ENCODE results near the gene CMTR1. TPM values are rescaled to one million over a fixed set of nuclear protein-coding genes. Genes with fewer than 3 reads are reported as not detected.

Gene CMTR1
- polyA plus RNA-seq, 1 of the 3 experiments (the other 2 are of a cell fraction): 19.8 TPM

DNA sequence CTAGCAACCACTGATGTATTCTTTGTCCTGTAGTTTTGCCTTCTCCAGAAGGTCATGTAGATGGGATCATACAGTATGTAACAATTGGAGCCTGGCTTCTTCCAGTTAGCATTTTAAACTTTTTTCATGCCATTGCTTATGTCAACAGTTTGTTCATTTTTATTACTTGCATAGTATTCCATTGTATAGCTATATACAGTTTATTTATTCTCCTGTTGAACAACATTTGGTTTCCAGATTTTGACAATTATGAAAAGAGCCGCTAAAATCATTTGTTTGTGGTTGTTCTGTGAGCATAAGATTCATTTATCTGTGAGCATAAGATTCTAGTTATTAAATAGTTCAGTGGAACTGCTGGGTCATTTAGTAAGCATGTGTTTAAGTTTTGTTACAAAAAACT, 23.5 kb upstream of the CMTR1 start (continued):
- TF ChIP-seq, protein P1, sequence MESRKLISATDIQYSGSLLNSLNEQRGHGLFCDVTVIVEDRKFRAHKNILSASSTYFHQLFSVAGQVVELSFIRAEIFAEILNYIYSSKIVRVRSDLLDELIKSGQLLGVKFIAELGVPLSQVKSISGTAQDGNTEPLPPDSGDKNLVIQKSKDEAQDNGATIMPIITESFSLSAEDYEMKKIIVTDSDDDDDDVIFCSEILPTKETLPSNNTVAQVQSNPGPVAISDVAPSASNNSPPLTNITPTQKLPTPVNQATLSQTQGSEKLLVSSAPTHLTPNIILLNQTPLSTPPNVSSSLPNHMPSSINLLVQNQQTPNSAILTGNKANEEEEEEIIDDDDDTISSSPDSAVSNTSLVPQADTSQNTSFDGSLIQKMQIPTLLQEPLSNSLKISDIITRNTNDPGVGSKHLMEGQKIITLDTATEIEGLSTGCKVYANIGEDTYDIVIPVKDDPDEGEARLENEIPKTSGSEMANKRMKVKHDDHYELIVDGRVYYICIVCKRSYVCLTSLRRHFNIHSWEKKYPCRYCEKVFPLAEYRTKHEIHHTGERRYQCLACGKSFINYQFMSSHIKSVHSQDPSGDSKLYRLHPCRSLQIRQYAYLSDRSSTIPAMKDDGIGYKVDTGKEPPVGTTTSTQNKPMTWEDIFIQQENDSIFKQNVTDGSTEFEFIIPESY (IDR thresholded peaks at IDR 0.05; ENCODE audit: borderline replicate concordance, low read depth): no peak
- TF ChIP-seq POLR2AphosphoS5 (IDR thresholded peaks at IDR 0.05; ENCODE audit: low read depth, low read length): no peak
- TF ChIP-seq, protein P2, sequence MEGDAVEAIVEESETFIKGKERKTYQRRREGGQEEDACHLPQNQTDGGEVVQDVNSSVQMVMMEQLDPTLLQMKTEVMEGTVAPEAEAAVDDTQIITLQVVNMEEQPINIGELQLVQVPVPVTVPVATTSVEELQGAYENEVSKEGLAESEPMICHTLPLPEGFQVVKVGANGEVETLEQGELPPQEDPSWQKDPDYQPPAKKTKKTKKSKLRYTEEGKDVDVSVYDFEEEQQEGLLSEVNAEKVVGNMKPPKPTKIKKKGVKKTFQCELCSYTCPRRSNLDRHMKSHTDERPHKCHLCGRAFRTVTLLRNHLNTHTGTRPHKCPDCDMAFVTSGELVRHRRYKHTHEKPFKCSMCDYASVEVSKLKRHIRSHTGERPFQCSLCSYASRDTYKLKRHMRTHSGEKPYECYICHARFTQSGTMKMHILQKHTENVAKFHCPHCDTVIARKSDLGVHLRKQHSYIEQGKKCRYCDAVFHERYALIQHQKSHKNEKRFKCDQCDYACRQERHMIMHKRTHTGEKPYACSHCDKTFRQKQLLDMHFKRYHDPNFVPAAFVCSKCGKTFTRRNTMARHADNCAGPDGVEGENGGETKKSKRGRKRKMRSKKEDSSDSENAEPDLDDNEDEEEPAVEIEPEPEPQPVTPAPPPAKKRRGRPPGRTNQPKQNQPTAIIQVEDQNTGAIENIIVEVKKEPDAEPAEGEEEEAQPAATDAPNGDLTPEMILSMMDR (IDR thresholded peaks at IDR 0.05): no peak
- TF ChIP-seq NRF1 (IDR thresholded peaks at IDR 0.05; ENCODE audit: low read depth, low read length): no peak
- no peak for TF ChIP-seq JUND (IDR thresholded peaks at IDR 0.05)

DNA sequence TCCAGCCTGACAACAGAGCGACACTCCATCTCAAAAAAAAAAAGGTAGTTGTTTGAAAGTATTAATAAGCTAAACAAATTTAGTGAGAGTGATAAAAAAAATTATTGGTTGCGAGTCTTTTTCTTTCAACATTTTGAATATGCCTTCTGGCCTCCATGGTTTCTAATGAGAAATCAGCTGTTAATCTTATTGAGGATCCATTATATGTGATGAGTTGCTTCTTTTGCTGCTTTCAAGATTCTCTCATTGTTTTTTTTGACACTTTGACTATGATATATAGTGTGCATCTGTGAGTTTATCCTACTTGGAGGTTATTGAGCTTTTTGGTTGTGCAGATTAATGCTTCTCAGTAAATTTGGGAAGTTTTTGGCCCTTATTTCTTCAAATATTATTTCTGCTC, 15.6 kb upstream of the CMTR1 start:
- Histone ChIP-seq H4K20me1 (ENCODE audit: insufficient read depth) (no peaks in the 10 kb centered on the region), H3K4me2 (no peak overlapping the region), H3K9me3 (no peaks in the 10 kb centered on the region), H3F3A (replicated peaks; ENCODE audit: insufficient read depth) (no peaks in the 10 kb centered on the region), H3K4me1 (ENCODE audit: control insufficient read depth in 1 of 2, insufficient read depth in 2 of 2, low read depth in 1 of 2, low read length in 1 of 2) (no peaks in the 10 kb centered on the region), H3K4me3 (ENCODE audit: low read depth in 2 of 2, low read length in 1 of 2) (no peak overlapping the region), H3K9ac (no peak overlapping the region), H2AFZ (ENCODE audit: low read depth) (no peak overlapping the region), H3K9me2 (no peaks in the 10 kb centered on the region), H3K27ac (ENCODE audit: low read depth in 2 of 2, low read length in 1 of 2) (no peak overlapping the region), H3K36me3 (replicated peaks in 1 of 2; ENCODE audit: control insufficient read depth in 1 of 2, insufficient read depth in 2 of 2, low read length in 1 of 2) (no peaks in the 10 kb centered on the region), H3K79me2 (ENCODE audit: insufficient read depth) (no peaks in the 10 kb centered on the region), H3K27me3 (ENCODE audit: insufficient read depth) (no peaks in the 10 kb centered on the region)
- ChIA-PET CTCF (interaction anchor here (1.2 kb wide), 1 partner anchor 19 kb away, joined by 3 read pairs; no protein-coding TSS in a partner anchor), POLR2A (no interaction called here)
- 60% methylated on average over 2 of the region's 2 CpGs for WGBS (ENCODE audit: low lambda C conversion rate)
- no peak for DNase-seq
- TF ChIP-seq TEAD4 (IDR thresholded peaks at IDR 0.05; ENCODE audit: borderline replicate concordance, insufficient read depth): no peak
- TF ChIP-seq, protein P3, sequence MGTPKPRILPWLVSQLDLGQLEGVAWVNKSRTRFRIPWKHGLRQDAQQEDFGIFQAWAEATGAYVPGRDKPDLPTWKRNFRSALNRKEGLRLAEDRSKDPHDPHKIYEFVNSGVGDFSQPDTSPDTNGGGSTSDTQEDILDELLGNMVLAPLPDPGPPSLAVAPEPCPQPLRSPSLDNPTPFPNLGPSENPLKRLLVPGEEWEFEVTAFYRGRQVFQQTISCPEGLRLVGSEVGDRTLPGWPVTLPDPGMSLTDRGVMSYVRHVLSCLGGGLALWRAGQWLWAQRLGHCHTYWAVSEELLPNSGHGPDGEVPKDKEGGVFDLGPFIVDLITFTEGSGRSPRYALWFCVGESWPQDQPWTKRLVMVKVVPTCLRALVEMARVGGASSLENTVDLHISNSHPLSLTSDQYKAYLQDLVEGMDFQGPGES (IDR thresholded peaks at IDR 0.05; ENCODE audit: low read depth, low read length): no peak
- TF ChIP-seq, protein P4, sequence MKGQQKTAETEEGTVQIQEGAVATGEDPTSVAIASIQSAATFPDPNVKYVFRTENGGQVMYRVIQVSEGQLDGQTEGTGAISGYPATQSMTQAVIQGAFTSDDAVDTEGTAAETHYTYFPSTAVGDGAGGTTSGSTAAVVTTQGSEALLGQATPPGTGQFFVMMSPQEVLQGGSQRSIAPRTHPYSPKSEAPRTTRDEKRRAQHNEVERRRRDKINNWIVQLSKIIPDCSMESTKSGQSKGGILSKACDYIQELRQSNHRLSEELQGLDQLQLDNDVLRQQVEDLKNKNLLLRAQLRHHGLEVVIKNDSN (IDR thresholded peaks at IDR 0.05; ENCODE audit: borderline replicate concordance, low read depth): no peak
- no peak for TF ChIP-seq SMC3 (IDR thresholded peaks at IDR 0.05; ENCODE audit: low read depth, low read length)
- TF ChIP-seq FOSL2 (IDR thresholded peaks at IDR 0.05; ENCODE audit: borderline replicate concordance, low read depth): no peak

Data from SK-N-SH (cell line).